Measurements from ENCODE around the gene ASB8. TPM values are rescaled to one million over a fixed set of nuclear protein-coding genes. Genes with fewer than 3 reads are reported as not detected.
"Not testable (repeated sequence)": the region's sequence is repeated elsewhere in the genome, so short reads cannot be mapped to it uniquely, and the experiment has no call there.

The ASB8 gene
- total RNA-seq, 1 donor from 2014 or later, result 43.6 TPM

GRCh38 chr12:48131517-48131916, 25.8 kb downstream of the ASB8 start:
- Mint-ChIP-seq H3K27ac (no peak overlapping the region), H3K4me1 (no peaks in the 10 kb centered on the region), H3K4me3 (no peak overlapping the region), H3K36me3 (ENCODE audit: low read depth) (peaks cover 80% of the 10 kb centered on the region), H3K27me3 (no peaks in the 10 kb centered on the region), H3K9me3 (no peaks in the 10 kb centered on the region)
- TF ChIP-seq CTCF (IDR thresholded peaks at IDR 0.05), result no peak
- DNase-seq (no peak), ATAC-seq (ENCODE audit: low read depth) (no peak)
- intact Hi-C loops (cut with micrococcal nuclease), result no loop called here
- ChIA-PET CTCF (no interaction called here), POLR2A (interaction anchor here (0.5 kb wide), 1 partner anchor 870 kb away, joined by 4 read pairs; no protein-coding TSS in a partner anchor)

- Mint-ChIP-seq H3K4me1 (no peaks in the 10 kb centered on the region), H3K27me3 (no peaks in the 10 kb centered on the region), H3K27ac (no peak overlapping the region), H3K36me3 (ENCODE audit: low read depth) (peaks cover 81% of the 10 kb centered on the region), H3K4me3 (no peak overlapping the region), H3K9me3 (no peaks in the 10 kb centered on the region)
- DNase-seq (no peak), ATAC-seq (ENCODE audit: low read depth) (no peak)
- intact Hi-C loops (cut with micrococcal nuclease), result no loop called here
- ChIA-PET POLR2A (interaction anchor here (0.7 kb wide), 1 partner anchor 30 kb away, joined by 4 read pairs; no protein-coding TSS in a partner anchor), CTCF (no interaction called here)
- TF ChIP-seq CTCF (IDR thresholded peaks at IDR 0.05), result no peak
These were observed 27.9 kb downstream of the ASB8 start for GRCh38 chr12:48129376-48129775.

GRCh38 chr12:48128800-48129199, 28.5 kb downstream of the ASB8 start:
- peaks cover 78% of the 10 kb centered on the region for H3K36me3 Mint-ChIP-seq (ENCODE audit: low read depth)
- no peaks in the 10 kb centered on the region for H3K27me3 Mint-ChIP-seq
- no peak overlapping the region for H3K4me3 Mint-ChIP-seq
- DNase-seq (no peak), ATAC-seq (ENCODE audit: low read depth) (no peak)
- intact Hi-C loops (cut with micrococcal nuclease), result no loop called here
- ChIA-PET CTCF (no interaction called here), POLR2A (no interaction called here)
- H3K4me1 Mint-ChIP-seq, result no peaks in the 10 kb centered on the region
- no peak overlapping the region for H3K27ac Mint-ChIP-seq
- no peaks in the 10 kb centered on the region for H3K9me3 Mint-ChIP-seq
- no peak for TF ChIP-seq CTCF (IDR thresholded peaks at IDR 0.05)

- ChIA-PET CTCF (no interaction called here), POLR2A (interaction anchor here (0.6 kb wide), 1 partner anchor 532 kb away, joined by 4 read pairs; no protein-coding TSS in a partner anchor)
- DNase-seq, result no peak
- intact Hi-C loops (cut with micrococcal nuclease), result no loop called here
- TF ChIP-seq CTCF (IDR thresholded peaks at IDR 0.05), result no peak
- no peaks in the 10 kb centered on the region for H3K9me3 Mint-ChIP-seq
- H3K27me3 Mint-ChIP-seq, result no peaks in the 10 kb centered on the region
- no peak for ATAC-seq (ENCODE audit: low read depth)
- peaks cover 73% of the 10 kb centered on the region for H3K36me3 Mint-ChIP-seq (ENCODE audit: low read depth)
- H3K4me1 Mint-ChIP-seq, result no peaks in the 10 kb centered on the region
- H3K27ac Mint-ChIP-seq, result no peak overlapping the region
- no peak overlapping the region for H3K4me3 Mint-ChIP-seq
These were observed 30.2 kb downstream of the ASB8 start for GRCh38 chr12:48126953-48127630.

DNA sequence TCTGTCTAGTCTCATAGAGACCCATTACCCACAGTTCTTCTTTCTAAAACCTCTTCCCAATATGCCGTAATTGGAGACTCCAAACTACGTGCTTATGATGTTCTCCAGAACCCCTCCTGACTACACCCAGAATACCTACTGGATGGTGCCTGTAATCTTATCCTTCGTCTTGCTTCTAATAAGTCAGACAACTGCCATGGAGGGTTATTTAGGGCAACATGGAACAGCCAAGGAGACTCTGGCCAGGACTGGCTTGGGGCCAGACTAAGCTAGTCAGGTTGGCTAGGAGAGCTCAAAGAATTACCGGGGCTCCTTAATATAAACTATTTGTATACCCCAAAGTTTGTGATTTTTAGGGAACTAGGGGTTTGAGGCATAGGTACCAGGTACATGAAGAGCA, 31.3 kb downstream of the ASB8 start:
- POLR2A ChIA-PET, result no interaction called here
- Mint-ChIP-seq H3K27ac (no peak overlapping the region), H3K9me3 (no peaks in the 10 kb centered on the region)

DNA sequence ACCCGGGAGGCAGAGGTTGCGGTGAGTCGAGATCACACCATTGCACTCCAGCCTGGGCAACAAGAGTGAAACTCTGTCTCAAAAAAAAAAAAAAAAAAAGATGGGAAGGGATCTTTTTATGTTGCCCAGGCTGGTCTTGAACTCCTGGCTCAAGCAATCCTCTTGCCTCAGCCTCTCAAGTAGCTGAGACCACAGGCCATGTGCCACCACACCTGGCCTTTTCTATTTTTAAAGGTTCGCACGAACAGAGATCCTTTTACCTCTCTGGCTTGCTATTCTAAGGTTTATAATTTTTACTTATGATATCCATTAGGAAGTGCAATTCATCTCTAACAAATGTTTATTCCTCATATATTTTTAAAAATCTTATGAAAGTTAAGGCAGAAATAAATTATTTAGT, 31.8 kb downstream of the ASB8 start:
- H3K36me3 Mint-ChIP-seq (ENCODE audit: low read depth), result peaks cover 59% of the 10 kb centered on the region
- intact Hi-C loops (cut with micrococcal nuclease); POLR2A ChIA-PET; H3K4me3 Mint-ChIP-seq; H3K4me1 Mint-ChIP-seq; ATAC-seq (ENCODE audit: low read depth); DNase-seq; H3K27me3 Mint-ChIP-seq; CTCF ChIA-PET; H3K9me3 Mint-ChIP-seq; H3K27ac Mint-ChIP-seq: not testable (repeated sequence)

More for the DNA sequence above, 31.3 kb downstream of the ASB8 start:
- intact Hi-C loops (cut with micrococcal nuclease), result no loop called here
- H3K27me3 Mint-ChIP-seq, result no peaks in the 10 kb centered on the region
- TF ChIP-seq CTCF (IDR thresholded peaks at IDR 0.05), result no peak
- peaks cover 64% of the 10 kb centered on the region for H3K36me3 Mint-ChIP-seq (ENCODE audit: low read depth)
- CTCF ChIA-PET, result no interaction called here
- H3K4me3 Mint-ChIP-seq, result no peak overlapping the region
- DNase-seq (no peak), ATAC-seq (ENCODE audit: low read depth) (no peak)
- H3K4me1 Mint-ChIP-seq, result no peaks in the 10 kb centered on the region

Data from activated B cell treated with CpG ODN at 0.5 μM for 24 hours (primary cell).